WTC11 (cell line): ENCODE results near the gene UNC119B. TPM values are rescaled to one million over a fixed set of nuclear protein-coding genes. Genes with fewer than 3 reads are reported as not detected.

ENCODE experiments used
- ATAC-seq: fragments of 200-7000 bp; cut with Tn5 transposase; 2 replicates; pipeline ENCODE4 v1.10.0; 2021; ENCODE audit warnings: mild to moderate bottlenecking, moderate library complexity
- CTCF ChIA-PET: fragments of 300-600 bp; sonication (Branson Sonifier 250); formaldehyde crosslinking; loops from one replicate; lab custom pipeline; 2021; ENCODE audit warnings: antibody characterized with exemption; lab: Charles Lee
- POLR2A ChIA-PET: fragments of 350-600 bp; sonication (Branson Sonifier 250); formaldehyde crosslinking; loops from one replicate; lab custom pipeline; 2021; ENCODE audit warnings: antibody characterized with exemption; lab: Charles Lee
- DNase-seq: peaks from one replicate; pipeline ENCODE4 v3.0.0; 2021; ENCODE audit warnings: low spot score
- H3K27ac Mint-ChIP-seq: 2 replicates; pipeline ENCODE4 v1.8.0; 2021; ENCODE audit warnings: mixed read lengths
- H3K27me3 Mint-ChIP-seq: 2 replicates; pipeline ENCODE4 v1.8.0; 2021; ENCODE audit warnings: low read depth, mild to moderate bottlenecking, moderate library complexity, mixed read lengths
- H3K36me3 Mint-ChIP-seq: 2 replicates; pipeline ENCODE4 v1.8.0; 2021; ENCODE audit warnings: mixed read lengths
- H3K4me1 Mint-ChIP-seq: 2 replicates; pipeline ENCODE4 v1.8.0; 2022; ENCODE audit warnings: mixed read lengths
- H3K4me3 Mint-ChIP-seq: 2 replicates; pipeline ENCODE4 v1.8.0; 2021; ENCODE audit warnings: mild to moderate bottlenecking, moderate library complexity, mixed read lengths
- H3K9me3 Mint-ChIP-seq: 2 replicates; pipeline ENCODE4 v1.8.0; 2021; ENCODE audit warnings: mixed read lengths
- ATF3 ChIP-seq: sonication (generic); formaldehyde crosslinking; conservative IDR thresholded peaks from 2 replicates; pipeline ENCODE4 v1.8.1; 2022; ENCODE audit warnings: mild to moderate bottlenecking, missing genetic modification reagents
- ATF6 ChIP-seq: sonication (generic); formaldehyde crosslinking; IDR thresholded peaks from 2 replicates; pipeline ENCODE4 v1.8.1; 2023; ENCODE audit warnings: mild to moderate bottlenecking, missing genetic modification reagents
- CBFB ChIP-seq: sonication (generic); formaldehyde crosslinking; IDR thresholded peaks from 2 replicates; pipeline ENCODE4 v1.8.1; 2022; ENCODE audit warnings: mild to moderate bottlenecking, low read depth, missing genetic modification reagents
- CREB1 ChIP-seq: sonication (generic); formaldehyde crosslinking; IDR thresholded peaks from 2 replicates; pipeline ENCODE4 v1.8.0; 2023; ENCODE audit warnings: mild to moderate bottlenecking, missing genetic modification reagents
- E2F4 ChIP-seq: sonication (generic); formaldehyde crosslinking; IDR thresholded peaks from 2 replicates; pipeline ENCODE4 v1.8.1; 2022; ENCODE audit warnings: low read depth, mild to moderate bottlenecking, moderate library complexity, missing genetic modification reagents, borderline replicate concordance
- E2F5 ChIP-seq: sonication (generic); formaldehyde crosslinking; IDR thresholded peaks from 2 replicates; pipeline ENCODE4 v1.8.1; 2022; ENCODE audit warnings: mild to moderate bottlenecking, moderate library complexity, missing genetic modification reagents
- ESRRA ChIP-seq: sonication (generic); formaldehyde crosslinking; IDR thresholded peaks from 2 replicates; pipeline ENCODE4 v1.8.1; 2022; ENCODE audit warnings: mild to moderate bottlenecking, missing genetic modification reagents, borderline replicate concordance
- FOXJ3 ChIP-seq: sonication (generic); formaldehyde crosslinking; IDR thresholded peaks from 2 replicates; pipeline ENCODE4 v1.9.0; 2021; ENCODE audit warnings: missing genetic modification reagents, mild to moderate bottlenecking, borderline replicate concordance
- FOXK1 ChIP-seq: sonication (generic); formaldehyde crosslinking; IDR thresholded peaks from 2 replicates; pipeline ENCODE4 v1.8.0; 2022; ENCODE audit warnings: mild to moderate bottlenecking, moderate library complexity, missing genetic modification reagents
- FOXP4 ChIP-seq: sonication (generic); formaldehyde crosslinking; IDR thresholded peaks from 2 replicates; pipeline ENCODE4 v1.8.0; 2022; ENCODE audit warnings: mild to moderate bottlenecking, missing genetic modification reagents
- GRHL2 ChIP-seq: fragments of 250-450 bp; sonication (Bioruptor Pico); IDR thresholded peaks from 2 replicates; pipeline ENCODE4 v1.8.0; 2022; ENCODE audit warnings: mild to moderate bottlenecking, moderate library complexity; ENCODE audit not compliant: insufficient replicate concordance, severe bottlenecking
- HMGA2 ChIP-seq: fragments of 250-450 bp; sonication (Bioruptor Pico); IDR thresholded peaks from 2 replicates; pipeline ENCODE4 v1.4.0; 2021; ENCODE audit warnings: mild to moderate bottlenecking, moderate library complexity
- IRF1 ChIP-seq: sonication (generic); formaldehyde crosslinking; IDR thresholded peaks from 2 replicates; pipeline ENCODE4 v1.8.0; 2023; ENCODE audit warnings: missing genetic modification reagents
- IRF2 ChIP-seq: sonication (generic); formaldehyde crosslinking; IDR thresholded peaks from 2 replicates; pipeline ENCODE4 v1.8.0; 2022; ENCODE audit warnings: low read depth, missing genetic modification reagents, borderline replicate concordance
- JAZF1 ChIP-seq: fragments of 250-450 bp; sonication (Bioruptor Pico); IDR thresholded peaks from 2 replicates; pipeline ENCODE4 v1.9.0; 2021; ENCODE audit warnings: moderate library complexity, mild to moderate bottlenecking, inconsistent platforms
- MXD4 ChIP-seq: fragments of 250-450 bp; sonication (Bioruptor Pico); IDR thresholded peaks from 2 replicates; pipeline ENCODE4 v1.8.0; 2021; ENCODE audit warnings: mild to moderate bottlenecking, moderate library complexity, borderline replicate concordance
- NFYB ChIP-seq: sonication (generic); formaldehyde crosslinking; conservative IDR thresholded peaks from 2 replicates; pipeline ENCODE4 v1.8.0; 2022; ENCODE audit warnings: low read depth, missing genetic modification reagents
- NR2C2 ChIP-seq: sonication (generic); formaldehyde crosslinking; IDR thresholded peaks from 2 replicates; pipeline ENCODE4 v1.8.0; 2022; ENCODE audit warnings: mild to moderate bottlenecking, missing genetic modification reagents
- NR3C1 ChIP-seq: sonication (generic); formaldehyde crosslinking; conservative IDR thresholded peaks from 2 replicates; pipeline ENCODE4 v1.8.1; 2023; ENCODE audit warnings: low read depth, mild to moderate bottlenecking, missing genetic modification reagents
- PREB ChIP-seq: sonication (generic); formaldehyde crosslinking; IDR thresholded peaks from 2 replicates; pipeline ENCODE4 v1.8.1; 2022; ENCODE audit warnings: mild to moderate bottlenecking, missing genetic modification reagents, moderate library complexity, borderline replicate concordance
- PRRX2 ChIP-seq: fragments of 250-450 bp; sonication (Bioruptor Pico); IDR thresholded peaks from 2 replicates; pipeline ENCODE4 v1.8.0; 2021; ENCODE audit warnings: mild to moderate bottlenecking
- RELA ChIP-seq: sonication (generic); formaldehyde crosslinking; IDR thresholded peaks from 2 replicates; pipeline ENCODE4 v1.8.1; 2022; ENCODE audit warnings: missing genetic modification reagents, mild to moderate bottlenecking, borderline replicate concordance
- SMAD4 ChIP-seq: sonication (generic); formaldehyde crosslinking; IDR thresholded peaks from 2 replicates; pipeline ENCODE4 v1.8.0; 2022; ENCODE audit warnings: mild to moderate bottlenecking, missing genetic modification reagents
- SOX15 ChIP-seq: fragments of 250-450 bp; sonication (Bioruptor Pico); IDR thresholded peaks from 2 replicates; pipeline ENCODE4 v1.9.0; 2021; ENCODE audit warnings: mild to moderate bottlenecking
- TP53 ChIP-seq: sonication (generic); formaldehyde crosslinking; IDR thresholded peaks from 2 replicates; pipeline ENCODE4 v1.8.1; 2023; ENCODE audit warnings: mild to moderate bottlenecking, missing genetic modification reagents
- ZSCAN18 ChIP-seq: fragments of 250-450 bp; sonication (Bioruptor Pico); IDR thresholded peaks from 2 replicates; pipeline ENCODE4 v2.1.2; 2022; ENCODE audit warnings: mild to moderate bottlenecking, moderate library complexity
- total RNA-seq: library from RNA; stranded (reverse); gene quantifications from 3 replicates; pipeline ENCODE4 v1.2.3, GENCODE V29; 2021

Gene UNC119B
- total RNA-seq, 1 experiment from 2014 or later = 53.3 TPM

GRCh38 chr12:120662879-120663278 is 47.4 kb upstream of the UNC119B start:
- ATAC-seq = no peak
- DNase-seq = no peak
- CTCF ChIA-PET = interaction anchor here (3.2 kb wide), 1 partner anchor 14 kb away, joined by 17 read pairs; no protein-coding TSS in a partner anchor
- H3K9me3 Mint-ChIP-seq = no peaks in the 10 kb centered on the region
- H3K4me1 Mint-ChIP-seq = peaks cover 10% of the 10 kb centered on the region
- no peak overlapping the region for H3K27ac Mint-ChIP-seq
- H3K36me3 Mint-ChIP-seq = no peaks in the 10 kb centered on the region
- TF ChIP-seq E2F5 (CRISPR knock-in tag) = no peak
- no peak for TF ChIP-seq RELA (CRISPR knock-in tag)
- no peak for TF ChIP-seq PRRX2
- no peak for TF ChIP-seq E2F4 (CRISPR knock-in tag)
- TF ChIP-seq CBFB = no peak
- no peak for TF ChIP-seq NFYB (CRISPR knock-in tag)
- TF ChIP-seq IRF1 (CRISPR knock-in tag) = no peak
- TF ChIP-seq FOXK1 (CRISPR knock-in tag) = no peak
- no peak for TF ChIP-seq ZSCAN18 (CRISPR knock-in tag)
- no peak for TF ChIP-seq MXD4 (CRISPR knock-in tag)
- TF ChIP-seq ATF6 = no peak
- TF ChIP-seq HMGA2 (CRISPR knock-in tag) = no peak
- no peak for TF ChIP-seq NR3C1
- TF ChIP-seq ATF3 (CRISPR knock-in tag) = no peak
- no peak for TF ChIP-seq IRF2 (CRISPR knock-in tag)
- no peaks in the 10 kb centered on the region for H3K27me3 Mint-ChIP-seq
- no peak overlapping the region for H3K4me3 Mint-ChIP-seq
- POLR2A ChIA-PET = no interaction called here

- Mint-ChIP-seq H3K36me3 (no peaks in the 10 kb centered on the region), H3K4me3 (no peak overlapping the region), H3K9me3 (no peaks in the 10 kb centered on the region), H3K4me1 (peaks cover 18% of the 10 kb centered on the region), H3K27me3 (no peaks in the 10 kb centered on the region), H3K27ac (no peak overlapping the region; the same call in 1 of the 2 replicates)
- ATAC-seq = no peak
- ChIA-PET CTCF (interaction anchor here (3.2 kb wide), 1 partner anchor 15 kb away, joined by 17 read pairs; no protein-coding TSS in a partner anchor), POLR2A (no interaction called here)
- DNase-seq = no peak
- TF ChIP-seq SMAD4 (CRISPR knock-in tag) (no peak), NR2C2 (no peak), SOX15 (CRISPR knock-in tag) (no peak), CREB1 (CRISPR knock-in tag) (no peak), PRRX2 (no peak), ESRRA (no peak), IRF1 (CRISPR knock-in tag) (no peak), JAZF1 (CRISPR knock-in tag) (no peak), GRHL2 (no peak), TP53 (CRISPR knock-in tag) (no peak), PREB (CRISPR knock-in tag) (no peak), FOXP4 (CRISPR knock-in tag) (no peak), MXD4 (CRISPR knock-in tag) (no peak), FOXJ3 (CRISPR knock-in tag) (no peak)
These were observed 46.5 kb upstream of the UNC119B start for GRCh38 chr12:120663741-120664140.
